ENCODE data around the gene UQCR10.

Gene UQCR10

DNA sequence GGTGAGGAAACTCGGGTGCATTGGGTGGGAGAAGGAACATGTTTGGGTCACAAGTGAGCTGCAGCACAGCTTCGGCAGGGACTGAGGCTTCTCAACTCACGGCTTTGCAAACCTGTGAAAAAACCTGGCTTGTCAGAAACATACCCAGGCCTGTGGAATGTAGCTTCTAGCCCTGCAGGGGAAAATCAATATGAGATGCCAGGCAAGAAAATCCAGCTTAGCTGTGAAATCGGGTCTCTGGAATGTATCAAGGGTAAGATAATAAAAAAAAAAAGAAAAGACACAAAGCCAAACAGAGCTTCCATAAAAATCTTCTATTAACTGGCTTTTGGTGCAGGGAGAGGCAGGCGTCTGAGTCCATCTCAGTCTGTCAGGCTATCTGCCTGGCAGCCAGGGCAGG, 28.5 kb downstream of the UQCR10 start:
- no peak for DNase-seq

GRCh38 chr22:29797351-29797750, 30.2 kb downstream of the UQCR10 start:
- DNase-seq = no peak

DNA sequence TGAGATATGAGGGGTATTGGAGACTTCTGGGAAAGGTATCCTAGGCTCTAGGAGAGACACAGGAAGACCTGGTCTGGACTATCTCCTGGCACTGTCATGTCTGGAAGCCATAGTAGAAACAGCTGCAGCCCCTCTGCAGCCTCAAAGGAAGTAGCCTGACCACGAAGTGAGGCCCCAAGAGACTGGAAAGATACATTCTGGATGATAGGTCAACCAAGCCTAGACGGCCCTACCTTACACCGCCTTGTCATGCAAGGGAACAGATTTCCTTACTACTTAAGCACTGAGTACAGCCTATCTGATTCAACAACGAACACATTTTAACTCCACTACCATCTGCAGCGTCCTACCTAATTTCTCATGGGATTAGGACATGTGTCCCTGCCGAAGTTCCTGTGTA, 31.1 kb downstream of the UQCR10 start:
- DNase-seq = no peak

- DNase-seq = no peak
Observed at GRCh38 chr22:29798801-29799200, 31.6 kb downstream of the UQCR10 start.

DNA sequence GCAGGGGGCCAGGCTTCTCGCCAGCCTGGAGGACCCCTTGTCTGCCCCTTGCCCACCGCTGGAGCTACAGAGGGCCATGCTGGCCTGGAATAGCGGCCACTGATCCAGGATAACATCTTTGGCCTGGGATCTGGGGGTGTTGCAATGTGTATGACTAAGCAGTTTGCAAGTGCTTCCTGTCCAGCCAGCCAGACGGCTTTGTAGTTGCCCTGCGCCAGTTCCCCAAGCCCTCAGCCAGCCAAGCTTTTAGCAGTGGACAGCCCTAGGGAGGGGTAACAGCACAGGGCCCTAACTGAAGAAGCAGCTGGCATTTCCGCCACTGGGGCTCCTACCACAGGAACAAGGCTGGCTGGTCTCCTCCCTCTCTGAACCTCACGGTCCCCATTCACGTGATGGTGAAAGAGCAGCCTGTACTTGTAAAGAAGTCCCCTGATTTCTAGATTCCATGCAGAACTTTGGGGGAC, 32.1 kb downstream of the UQCR10 start:
- DNase-seq = no peak

DNA sequence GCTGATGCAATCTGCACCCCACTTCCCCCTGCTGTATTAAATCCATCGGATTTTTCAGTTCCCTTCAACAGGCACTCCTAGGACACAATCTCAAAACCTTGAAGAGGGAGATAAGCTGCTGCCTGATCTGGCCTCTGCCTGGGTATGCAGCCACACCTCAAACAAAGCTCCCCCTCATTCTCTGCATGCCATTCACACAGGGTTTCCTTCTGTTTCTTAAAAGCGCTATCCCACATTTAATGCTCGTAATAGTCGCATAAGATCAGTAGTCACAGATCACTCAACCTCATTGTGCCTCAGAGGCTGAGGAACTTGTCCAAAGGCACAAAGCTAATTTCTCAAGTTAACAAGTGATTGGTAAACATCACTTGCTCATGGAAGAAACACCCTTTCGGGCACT, 34.0 kb downstream of the UQCR10 start:
- no peak for DNase-seq

DNA sequence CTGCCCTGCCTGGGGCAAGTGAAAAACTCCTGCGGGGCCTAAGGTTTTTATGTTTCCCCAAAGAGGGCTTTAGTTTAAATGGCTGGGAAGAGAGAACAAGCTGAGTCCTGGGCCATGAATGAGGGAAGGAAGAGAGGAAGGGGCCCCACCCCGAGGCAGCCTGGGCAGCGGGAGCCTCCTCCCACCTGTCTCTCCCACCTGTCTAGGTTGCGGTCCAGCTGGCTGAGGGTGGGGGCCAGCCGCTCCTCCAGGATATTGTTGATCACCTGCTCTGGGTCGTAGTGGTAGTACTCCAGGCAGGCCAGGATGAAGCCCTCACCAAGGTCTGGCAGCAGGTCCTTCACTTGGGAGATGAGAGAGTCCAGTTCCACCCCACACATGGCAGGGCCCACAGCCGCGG, 34.6 kb downstream of the UQCR10 start:
- DNase-seq = no peak

DNA sequence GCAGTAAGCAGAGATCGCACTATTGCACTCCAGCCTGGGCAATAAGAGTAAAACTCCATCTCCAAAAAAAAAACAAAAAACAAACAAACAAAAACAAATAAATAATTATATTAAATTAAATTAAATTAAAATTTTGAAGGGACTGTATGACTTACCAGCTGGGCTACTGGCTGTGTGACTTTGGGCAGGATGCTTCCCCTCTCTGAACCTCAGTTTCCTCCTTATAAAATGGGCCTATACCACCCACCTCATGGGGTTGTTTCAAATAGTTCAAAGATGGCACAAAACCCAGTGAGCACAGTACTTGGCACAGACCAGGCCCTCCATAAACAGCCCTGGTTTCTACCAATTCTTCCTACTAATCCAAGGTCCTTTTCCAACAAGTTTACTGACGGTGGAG, 36.0 kb downstream of the UQCR10 start:
- no peak for DNase-seq

GRCh38 chr22:29804985-29805384, 37.8 kb downstream of the UQCR10 start:
- no peak for DNase-seq

GRCh38 chr22:29806196-29806595, 39.0 kb downstream of the UQCR10 start:
- DNase-seq = no peak

GRCh38 chr22:29810216-29810615, 43.0 kb downstream of the UQCR10 start:
- no peak for DNase-seq

- no peak for DNase-seq
Observed at GRCh38 chr22:29811377-29811776, 44.2 kb downstream of the UQCR10 start.

GRCh38 chr22:29813126-29813525, 46.0 kb downstream of the UQCR10 start:
- DNase-seq = no peak

GRCh38 chr22:29813563-29813962, 46.4 kb downstream of the UQCR10 start:
- no peak for DNase-seq

DNA sequence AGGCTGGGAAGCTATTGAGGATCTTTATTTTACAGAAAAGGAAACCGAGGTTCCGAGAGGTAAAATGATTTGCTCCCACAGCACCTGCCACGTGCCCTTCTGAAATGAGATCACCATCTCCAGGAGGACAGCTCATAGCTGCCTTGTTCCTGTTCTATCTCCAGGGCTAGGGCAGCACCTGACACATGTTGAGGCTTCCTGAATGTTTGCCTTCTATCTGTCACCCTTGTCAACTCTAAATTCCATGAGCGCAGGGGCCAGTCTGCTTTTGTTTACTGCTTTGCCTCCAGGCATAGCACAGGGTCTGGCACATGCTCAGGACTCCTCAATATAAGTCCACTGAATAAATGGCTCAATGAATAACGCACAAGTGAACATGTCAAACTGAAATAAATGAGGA, 46.8 kb downstream of the UQCR10 start:
- DNase-seq = no peak

DNA sequence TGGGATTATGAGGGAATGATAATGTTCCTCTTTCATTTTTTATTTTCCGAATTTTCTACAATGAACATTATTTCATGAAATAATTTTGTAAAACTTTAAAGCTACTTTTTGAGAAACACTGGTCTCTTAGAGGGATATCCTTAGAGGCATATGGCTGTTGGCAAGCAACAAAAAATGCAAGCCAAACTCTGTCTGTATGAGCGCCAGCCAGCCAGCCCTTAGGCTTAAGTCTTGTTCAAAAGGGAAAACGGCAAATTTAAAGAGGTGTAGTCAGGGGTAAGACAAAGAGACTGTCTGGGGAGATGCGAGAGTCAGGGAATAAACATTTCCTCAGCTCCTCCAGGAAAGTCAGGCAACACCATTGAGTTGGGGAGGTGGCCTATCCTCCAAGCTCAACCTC, 48.4 kb downstream of the UQCR10 start:
- DNase-seq = no peak

GRCh38 chr22:29816128-29816527, 49.0 kb downstream of the UQCR10 start:
- no peak for DNase-seq

- DNase-seq = no peak
Observed at GRCh38 chr22:29816539-29816938, 49.4 kb downstream of the UQCR10 start.

DNA sequence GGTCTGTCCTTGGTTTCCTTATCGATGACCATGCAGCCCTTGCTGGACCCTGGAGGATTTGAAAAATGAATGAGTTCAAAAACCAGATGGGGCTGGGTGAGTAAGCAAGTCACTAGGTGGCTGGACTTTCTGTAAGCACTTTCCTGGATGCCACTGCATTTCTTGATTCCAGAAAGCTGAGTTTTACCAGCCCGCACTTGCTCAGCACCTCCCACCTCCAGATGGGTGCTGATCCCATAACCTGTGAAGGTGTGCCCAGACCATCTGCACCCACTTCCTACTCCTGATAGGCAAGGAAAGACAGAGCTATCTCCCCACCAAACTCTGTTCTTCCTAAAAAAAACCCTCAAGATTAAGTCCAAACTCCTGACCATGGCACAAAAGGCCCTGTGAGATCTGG, 49.8 kb downstream of the UQCR10 start:
- DNase-seq = no peak

DNA sequence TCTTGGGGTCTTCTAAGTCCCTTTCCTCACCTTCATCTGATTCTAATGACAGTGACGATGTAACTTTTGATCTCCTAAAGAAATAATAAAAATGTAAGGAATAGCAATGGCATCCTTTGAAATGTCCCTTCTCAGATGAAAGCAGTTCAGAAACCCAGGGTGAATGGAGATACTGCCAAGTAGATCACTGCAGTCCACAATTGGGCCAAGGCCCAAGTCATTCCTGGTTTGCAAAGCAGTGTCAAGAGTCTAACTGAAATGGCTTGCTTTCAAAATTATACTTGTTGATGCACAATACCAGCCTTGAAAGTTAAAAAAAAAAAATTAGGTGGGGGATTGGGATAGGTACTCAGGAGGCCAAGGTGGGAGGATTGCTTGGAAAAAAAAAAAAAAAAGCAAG, 50.6 kb downstream of the UQCR10 start:
- no peak for DNase-seq

DNA sequence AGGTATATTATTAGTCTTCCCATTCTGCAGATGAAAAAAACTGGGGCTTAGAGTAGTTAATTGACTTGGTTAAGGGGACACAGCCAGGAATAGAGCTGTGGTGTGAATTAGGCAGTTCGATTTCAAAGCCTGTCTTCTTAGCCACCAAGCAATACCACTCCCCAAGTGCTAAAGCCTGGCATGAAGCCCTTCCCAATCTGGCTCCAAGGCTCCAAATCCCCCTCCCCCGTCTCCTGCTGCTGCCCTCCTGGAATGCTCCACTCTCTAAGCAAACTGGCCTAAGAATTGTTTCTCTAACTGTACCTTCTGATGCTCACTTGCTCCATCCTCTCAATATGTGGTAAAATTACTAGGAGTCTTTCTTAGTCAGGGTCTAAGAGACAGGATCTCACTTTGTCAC, 52.3 kb downstream of the UQCR10 start:
- DNase-seq = no peak

Measured in right kidney (tissue), 1 donor.